ENCODE data around the gene CNTNAP5.

GRCh38 chr2:124689348-124689747, 664.3 kb downstream of the CNTNAP5 start:
- TF ChIP-seq HNF4A (conservative IDR thresholded peaks at IDR 0.05): no peak
- TF ChIP-seq EGR1 (IDR thresholded peaks at IDR 0.05; ENCODE audit: low read depth in 2 of 2): no peak
- TF ChIP-seq CTCF (IDR thresholded peaks at IDR 0.05; ENCODE audit: low read depth, low read length, missing input control): no peak
- TF ChIP-seq REST (IDR thresholded peaks at IDR 0.05): no peak
- no peak for TF ChIP-seq JUND (IDR thresholded peaks at IDR 0.05)
- TF ChIP-seq MAX (IDR thresholded peaks at IDR 0.05): no peak
- no peak for TF ChIP-seq RXRA (IDR thresholded peaks at IDR 0.05)
